PFSK-1 (cell line): ENCODE measurements around the gene CAMKK2.

Experiments used
- POLR2AphosphoS5 ChIP-seq: IDR thresholded peaks from 2 replicates; pipeline ENCODE4 v1.6.1; 2012; ENCODE audit warnings: low read depth, mild to moderate bottlenecking, control low read depth, low read length, moderate library complexity
- TAF1 ChIP-seq: IDR thresholded peaks from 2 replicates; pipeline ENCODE4 v1.6.1; 2012; ENCODE audit warnings: low read length, control low read depth, borderline replicate concordance; ENCODE audit not compliant: insufficient read depth
- TF ChIP-seq, protein P1 (sequence below), 2 experiments: IDR thresholded peaks; 2 replicates each; pipeline versions ENCODE4 v1.6.1 to v1.8.0; 2011 to 2012; ENCODE audit warnings: low read depth in 2 of 2, low read length in 2 of 2, control low read depth in 1 of 2, inconsistent platforms in 1 of 2, mild to moderate bottlenecking in 1 of 2, moderate library complexity in 1 of 2; ENCODE audit not compliant: insufficient read depth in 1 of 2

DNA sequence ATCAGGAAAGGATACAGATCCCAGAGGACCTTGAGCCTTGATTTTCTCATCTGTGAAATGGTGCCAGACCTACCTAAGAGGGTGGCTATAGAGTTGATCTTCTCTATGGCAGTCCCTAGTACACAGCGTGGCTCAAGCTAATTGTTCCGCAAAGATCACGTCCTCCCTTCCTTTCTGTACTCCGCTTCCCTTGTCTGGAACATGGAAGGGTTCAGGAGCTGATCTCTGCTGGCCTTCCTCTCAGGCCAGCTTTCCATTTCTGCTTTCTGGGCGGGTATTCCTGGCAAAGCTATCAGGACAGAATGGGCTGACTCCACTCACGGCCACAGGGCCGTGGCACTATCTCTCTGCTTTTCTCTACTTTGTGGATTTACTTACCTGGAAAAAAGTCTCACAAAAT lies 6.5 kb downstream of the CAMKK2 start:
- TF ChIP-seq POLR2AphosphoS5 (no peak), TAF1 (no peak)
- TF ChIP-seq, protein P1, sequence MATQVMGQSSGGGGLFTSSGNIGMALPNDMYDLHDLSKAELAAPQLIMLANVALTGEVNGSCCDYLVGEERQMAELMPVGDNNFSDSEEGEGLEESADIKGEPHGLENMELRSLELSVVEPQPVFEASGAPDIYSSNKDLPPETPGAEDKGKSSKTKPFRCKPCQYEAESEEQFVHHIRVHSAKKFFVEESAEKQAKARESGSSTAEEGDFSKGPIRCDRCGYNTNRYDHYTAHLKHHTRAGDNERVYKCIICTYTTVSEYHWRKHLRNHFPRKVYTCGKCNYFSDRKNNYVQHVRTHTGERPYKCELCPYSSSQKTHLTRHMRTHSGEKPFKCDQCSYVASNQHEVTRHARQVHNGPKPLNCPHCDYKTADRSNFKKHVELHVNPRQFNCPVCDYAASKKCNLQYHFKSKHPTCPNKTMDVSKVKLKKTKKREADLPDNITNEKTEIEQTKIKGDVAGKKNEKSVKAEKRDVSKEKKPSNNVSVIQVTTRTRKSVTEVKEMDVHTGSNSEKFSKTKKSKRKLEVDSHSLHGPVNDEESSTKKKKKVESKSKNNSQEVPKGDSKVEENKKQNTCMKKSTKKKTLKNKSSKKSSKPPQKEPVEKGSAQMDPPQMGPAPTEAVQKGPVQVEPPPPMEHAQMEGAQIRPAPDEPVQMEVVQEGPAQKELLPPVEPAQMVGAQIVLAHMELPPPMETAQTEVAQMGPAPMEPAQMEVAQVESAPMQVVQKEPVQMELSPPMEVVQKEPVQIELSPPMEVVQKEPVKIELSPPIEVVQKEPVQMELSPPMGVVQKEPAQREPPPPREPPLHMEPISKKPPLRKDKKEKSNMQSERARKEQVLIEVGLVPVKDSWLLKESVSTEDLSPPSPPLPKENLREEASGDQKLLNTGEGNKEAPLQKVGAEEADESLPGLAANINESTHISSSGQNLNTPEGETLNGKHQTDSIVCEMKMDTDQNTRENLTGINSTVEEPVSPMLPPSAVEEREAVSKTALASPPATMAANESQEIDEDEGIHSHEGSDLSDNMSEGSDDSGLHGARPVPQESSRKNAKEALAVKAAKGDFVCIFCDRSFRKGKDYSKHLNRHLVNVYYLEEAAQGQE (IDR thresholded peaks at IDR 0.05; ENCODE audit: insufficient read depth in 1 of 2, low read depth in 2 of 2, low read length in 2 of 2), result no peak
